Calu3 (cell line): ENCODE measurements around the gene ANKMY1. TPM values are rescaled to one million over a fixed set of nuclear protein-coding genes. Genes with fewer than 3 reads are reported as not detected.

Experiments used
- BruUV-seq: library from RNA; stranded (reverse); fragments of 400-500 nt; replicated peaks from 2 replicates; lab custom pipeline; 2021; lab: Mats Ljungman, UMichigan
- CTCF ChIA-PET: fragments of 300-600 bp; sonication (Branson Sonifier 250); formaldehyde crosslinking; loops from one replicate; lab custom pipeline; 2022; ENCODE audit warnings: antibody characterized with exemption; lab: Charles Lee
- DNase-seq: peaks from one replicate; pipeline ENCODE4 v3.0.0; 2022
- H3K27ac Mint-ChIP-seq: one replicate; pipeline ENCODE4 v1.8.0; 2022; ENCODE audit warnings: mixed read lengths; ENCODE audit not compliant: unreplicated experiment
- H3K27me3 Mint-ChIP-seq: one replicate; pipeline ENCODE4 v1.8.0; 2022; ENCODE audit warnings: mixed read lengths; ENCODE audit not compliant: unreplicated experiment
- H3K36me3 Mint-ChIP-seq: one replicate; pipeline ENCODE4 v1.8.0; 2022; ENCODE audit warnings: mild to moderate bottlenecking, moderate library complexity, mixed read lengths; ENCODE audit not compliant: insufficient read depth, unreplicated experiment
- H3K4me1 Mint-ChIP-seq: one replicate; pipeline ENCODE4 v1.8.0; 2022; ENCODE audit warnings: mild to moderate bottlenecking, low read depth, mixed read lengths; ENCODE audit not compliant: unreplicated experiment
- H3K4me3 Mint-ChIP-seq: one replicate; pipeline ENCODE4 v1.8.0; 2022; ENCODE audit warnings: mild to moderate bottlenecking, low read depth, moderate library complexity, mixed read lengths; ENCODE audit not compliant: unreplicated experiment
- H3K9me3 Mint-ChIP-seq: one replicate; pipeline ENCODE4 v1.8.0; 2022; ENCODE audit warnings: low read depth, mixed read lengths; ENCODE audit not compliant: unreplicated experiment
- CTCF ChIP-seq: fragments of 200-600 bp; IDR thresholded peaks from one replicate; pipeline ENCODE4 v1.8.0; 2022; ENCODE audit warnings: antibody characterized with exemption; ENCODE audit not compliant: unreplicated experiment
- intact Hi-C: fragments of 100-400 bp; cut with micrococcal nuclease; formaldehyde crosslinking; loops from one replicate; pipeline ENCODE4 v1.10.0; 2022; ENCODE audit not compliant: unreplicated experiment
- total RNA-seq: library from RNA; stranded (reverse); gene quantifications from 2 replicates; pipeline ENCODE4 v1.2.3, GENCODE V29; 2022

The ANKMY1 gene
- total RNA-seq, 1 experiment from 2014 or later: 38.2 TPM

- H3K27me3 Mint-ChIP-seq: peaks cover 14% of the 10 kb centered on the region
- H3K27ac Mint-ChIP-seq: peak overlapping the region; percentile 56
- intact Hi-C loops: loop anchor here (10.0 kb wide), 1 partner anchor 129 kb away; no protein-coding TSS in a partner anchor
- TF ChIP-seq CTCF: no peak
- peaks cover 45% of the 10 kb centered on the region for H3K36me3 Mint-ChIP-seq
- peak; percentile 70 for DNase-seq
- peak overlapping the region; percentile 75 for H3K4me3 Mint-ChIP-seq
- CTCF ChIA-PET: interaction anchor here (0.5 kb wide), 1 partner anchor 49 kb away, joined by 14 read pairs; no protein-coding TSS in a partner anchor
- H3K4me1 Mint-ChIP-seq: peaks cover 21% of the 10 kb centered on the region
- no peaks in the 10 kb centered on the region for H3K9me3 Mint-ChIP-seq
- BruUV-seq: TSS peak; percentile 84
Observed at GRCh38 chr2:240433973-240434727, 123.6 kb downstream of the ANKMY1 start.

- intact Hi-C loops: loop anchor here (10.0 kb wide), 1 partner anchor 128 kb away; no protein-coding TSS in a partner anchor
- BruUV-seq: no TSS peak
- Mint-ChIP-seq H3K4me1 (peaks cover 20% of the 10 kb centered on the region), H3K4me3 (peak overlapping the region; percentile 75), H3K36me3 (peaks cover 45% of the 10 kb centered on the region), H3K27ac (peak overlapping the region; percentile 56), H3K27me3 (peaks cover 14% of the 10 kb centered on the region), H3K9me3 (no peaks in the 10 kb centered on the region)
- TF ChIP-seq CTCF: no peak
- DNase-seq: no peak
- CTCF ChIA-PET: no interaction called here
Observed at GRCh38 chr2:240432820-240433801, 124.7 kb downstream of the ANKMY1 start.

DNA sequence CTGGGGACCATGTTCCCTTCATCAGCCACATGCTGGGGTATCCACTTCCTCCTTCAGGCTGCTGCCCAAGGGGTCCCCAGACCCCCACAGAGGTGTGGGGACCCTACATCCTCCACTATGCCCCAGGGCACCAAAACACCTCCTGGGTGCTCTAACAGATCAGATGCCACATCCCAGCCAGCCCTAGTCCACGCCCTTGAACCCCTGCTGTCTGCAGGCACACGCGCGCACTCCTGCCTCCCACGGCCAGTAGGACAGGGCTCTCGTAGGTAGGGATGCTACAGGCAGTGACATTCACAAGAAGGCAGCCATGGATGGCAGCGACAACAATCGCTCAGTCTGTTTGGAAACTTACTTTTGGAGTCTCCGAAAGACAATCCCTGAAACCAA, 125.4 kb downstream of the ANKMY1 start:
- intact Hi-C loops: loop anchor here (10.0 kb wide), 1 partner anchor 128 kb away; no protein-coding TSS in a partner anchor
- CTCF ChIA-PET: interaction anchor here (1.1 kb wide), 1 partner anchor 371 kb away, joined by 3 read pairs; no protein-coding TSS in a partner anchor
- peaks cover 13% of the 10 kb centered on the region for H3K4me1 Mint-ChIP-seq
- no peak for DNase-seq
- H3K4me3 Mint-ChIP-seq: no peak overlapping the region
- BruUV-seq: no TSS peak
- peaks cover 14% of the 10 kb centered on the region for H3K27me3 Mint-ChIP-seq
- no peak overlapping the region for H3K27ac Mint-ChIP-seq
- peaks cover 40% of the 10 kb centered on the region for H3K36me3 Mint-ChIP-seq
- TF ChIP-seq CTCF: no peak
- no peaks in the 10 kb centered on the region for H3K9me3 Mint-ChIP-seq

GRCh38 chr2:240431661-240432424, 125.9 kb downstream of the ANKMY1 start:
- H3K4me3 Mint-ChIP-seq: no peak overlapping the region
- intact Hi-C loops: loop anchor here (10.0 kb wide), 1 partner anchor 127 kb away; no protein-coding TSS in a partner anchor
- no peaks in the 10 kb centered on the region for H3K9me3 Mint-ChIP-seq
- TF ChIP-seq CTCF: no peak
- H3K27me3 Mint-ChIP-seq: peaks cover 17% of the 10 kb centered on the region
- CTCF ChIA-PET: interaction anchor here (1.1 kb wide), 1 partner anchor 371 kb away, joined by 3 read pairs; no protein-coding TSS in a partner anchor
- BruUV-seq: no TSS peak
- H3K36me3 Mint-ChIP-seq: peaks cover 36% of the 10 kb centered on the region
- peaks cover 15% of the 10 kb centered on the region for H3K4me1 Mint-ChIP-seq
- DNase-seq: no peak
- H3K27ac Mint-ChIP-seq: no peak overlapping the region
